ENCODE measurements around the gene EXOC5.

GRCh38 chr14:57254884-57255283, 13.8 kb downstream of the EXOC5 start:
- TF ChIP-seq CTCF (optimal IDR thresholded peaks at IDR 0.05 in 1 of 3, IDR thresholded peaks at IDR 0.05 in 1 of 3, conservative IDR thresholded peaks at IDR 0.05 in 1 of 3; ENCODE audit: extremely low read depth in 1 of 3, insufficient read depth in 2 of 3, low read length in 3 of 3) (no peak), EZH2 (IDR thresholded peaks at IDR 0.05; ENCODE audit: low read length) (no peak)

All from keratinocyte (primary cell).